HG02763 (cell line): ENCODE data around the gene EPB41L4A.

Experiments used
- ATAC-seq: cut with Tn5 transposase; IDR thresholded peaks from one replicate; pipeline ENCODE4 v1.9.1; 2021; ENCODE audit warnings: mild to moderate bottlenecking, moderate library complexity; ENCODE audit not compliant: unreplicated experiment

The EPB41L4A gene

DNA sequence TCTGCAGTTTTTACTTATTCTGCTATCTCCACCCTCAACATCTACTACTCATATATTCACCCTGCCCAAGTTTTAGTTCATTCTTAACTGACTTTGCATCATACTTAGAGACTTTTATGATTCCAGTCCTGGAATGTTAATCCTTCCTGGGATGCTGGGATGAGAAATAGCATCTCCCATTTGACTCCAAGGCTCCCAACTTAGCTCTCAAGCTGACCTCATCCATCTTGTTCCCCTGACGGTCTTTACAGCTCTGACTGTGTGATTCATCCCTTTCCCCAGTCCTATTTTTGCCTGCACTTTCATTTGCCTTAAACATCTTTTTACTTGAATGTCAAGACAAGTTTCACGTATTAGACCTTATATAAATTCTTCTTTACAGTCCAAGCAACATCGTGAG lies 297.8 kb downstream of the EPB41L4A start:
- no peak for ATAC-seq

DNA sequence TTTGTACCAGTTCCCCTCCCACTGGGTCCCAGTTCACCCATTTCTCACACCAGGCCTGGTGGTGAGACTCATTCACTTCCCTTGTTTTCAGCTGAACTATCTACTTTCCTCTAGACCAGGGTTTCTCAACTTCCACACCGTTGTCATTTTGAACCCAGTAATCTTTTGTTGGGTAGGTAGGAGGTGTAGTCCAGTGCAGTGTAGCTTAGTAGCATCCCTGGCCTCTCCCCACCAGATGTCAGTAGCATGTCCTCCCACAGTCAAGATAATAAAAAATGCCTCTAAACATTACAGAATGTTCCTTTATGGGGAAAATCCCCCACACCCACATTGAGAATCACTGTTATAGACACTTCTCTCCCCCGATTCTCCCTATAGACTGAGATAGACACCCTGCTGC lies 299.1 kb downstream of the EPB41L4A start:
- ATAC-seq: no peak

DNA sequence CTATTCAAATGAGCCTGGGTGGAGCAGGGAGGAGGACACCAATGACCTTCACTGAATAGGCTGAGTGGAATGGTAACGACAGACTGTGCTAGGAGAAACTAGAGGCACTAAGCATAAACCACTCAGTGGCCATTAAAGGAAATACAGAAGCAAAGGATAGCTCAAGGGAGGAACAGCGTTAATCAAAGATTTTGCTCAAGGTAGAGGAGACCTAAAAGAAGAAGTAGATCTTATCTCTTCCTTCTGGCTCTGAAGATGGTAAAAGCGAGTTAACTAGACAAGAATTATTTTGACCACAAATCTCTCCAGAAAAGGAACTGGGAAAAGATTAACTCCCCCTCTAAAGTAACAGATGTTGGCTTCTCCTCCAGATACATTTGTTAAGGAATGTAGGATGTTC lies 299.6 kb downstream of the EPB41L4A start:
- no peak for ATAC-seq

DNA sequence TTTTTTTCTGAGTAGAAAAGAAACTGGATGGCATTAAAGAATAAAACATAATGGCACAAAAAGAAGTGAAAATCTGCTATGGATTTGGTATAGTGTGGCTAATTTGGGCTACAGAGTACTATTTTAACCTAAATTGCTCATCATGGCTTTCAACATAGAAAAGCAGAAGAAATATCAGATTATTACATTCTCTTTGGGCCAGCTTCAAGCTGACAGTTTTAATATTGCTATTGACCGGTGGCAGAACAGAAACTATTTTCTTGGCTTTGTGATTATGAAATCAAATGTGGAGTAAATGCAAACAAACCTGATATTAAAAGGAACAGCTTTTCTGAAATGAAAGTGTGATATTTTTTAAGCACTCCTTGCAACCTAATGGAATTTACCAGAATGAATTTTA lies 301.5 kb downstream of the EPB41L4A start:
- ATAC-seq: no peak

DNA sequence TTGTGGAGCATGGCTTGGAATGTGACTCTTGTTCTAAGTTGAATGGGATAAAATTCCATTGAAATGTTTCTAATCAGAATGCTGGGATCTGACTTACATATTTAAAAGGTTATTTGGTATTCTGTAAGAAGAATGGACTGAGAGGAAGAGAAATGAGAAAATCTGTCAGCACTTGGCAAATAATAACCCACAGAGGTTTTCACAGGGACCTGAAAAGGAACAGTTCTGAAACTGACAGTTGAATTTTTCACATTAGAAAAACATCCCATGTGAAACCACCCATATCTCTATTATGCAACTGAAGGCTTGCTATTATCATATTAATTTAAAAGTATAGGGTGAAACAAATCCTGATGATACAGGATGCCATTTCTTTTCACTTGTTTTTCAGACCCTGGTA lies 302.7 kb downstream of the EPB41L4A start:
- ATAC-seq: peak; percentile 72

DNA sequence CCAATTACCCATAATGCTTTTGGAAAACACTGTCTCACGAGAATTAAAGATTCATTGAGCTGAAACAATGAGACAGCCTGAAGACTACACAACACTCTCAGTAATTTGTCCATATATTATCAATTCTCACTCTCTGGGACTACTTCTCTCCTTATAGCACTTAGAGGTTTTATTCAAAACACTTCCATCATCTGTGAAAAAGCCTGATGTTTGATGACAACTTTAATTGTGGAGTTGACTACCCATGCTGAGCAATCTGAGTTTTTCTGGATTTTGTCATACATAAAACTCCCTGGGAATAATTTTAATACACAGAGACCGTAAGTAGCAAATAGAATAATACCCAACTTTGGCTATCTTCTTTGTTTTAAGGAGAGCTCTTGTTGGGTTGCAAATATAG lies 305.5 kb downstream of the EPB41L4A start:
- no peak for ATAC-seq
